SK-MEL-5 (cell line): ENCODE results near the gene SETD2. TPM values are rescaled to one million over a fixed set of nuclear protein-coding genes. Genes with fewer than 3 reads are reported as not detected.
"Not testable (repeated sequence)": the region's sequence is repeated elsewhere in the genome, so short reads cannot be mapped to it uniquely, and the experiment has no call there.

ENCODE experiments used
- DNase-seq: peaks from one replicate; pipeline ENCODE4 v3.0.0-alpha.2; 2016; ENCODE audit warnings: low read depth, low spot score
- in situ Hi-C: cut with HindIII; loops from 2 replicates; pipeline ENCODE4 v1.10.0; 2016; ENCODE audit warnings: low sequenced_read_pairs, high pct_unique_total_duplicates, low pct_unique_long_range_greater_than_20kb
- polyA plus RNA-seq, 2 experiments: library from polyadenylated mRNA; depleted of rRNA; stranded (reverse); fragments of >200 nt; gene quantifications; 2 replicates each; pipeline ENCODE4 v1.2.3, GENCODE V29; 2015
- total RNA-seq: library from RNA; depleted of rRNA; stranded (reverse); fragments of >200 nt; shearing (Covaris generic); gene quantifications from 2 replicates; pipeline ENCODE4 v1.2.3, GENCODE V29; 2014; rRNA removed

The SETD2 gene
- total RNA-seq: 17.1 and 17.5 TPM in 2 replicates
- polyA plus RNA-seq (2015; cell fraction: cytosol; rRNA removed): 14.2 and 21.5 TPM in 2 replicates
- 16.2 and 23.6 TPM in 2 replicates for polyA plus RNA-seq (2015; cell fraction: nucleus; rRNA removed)

DNA sequence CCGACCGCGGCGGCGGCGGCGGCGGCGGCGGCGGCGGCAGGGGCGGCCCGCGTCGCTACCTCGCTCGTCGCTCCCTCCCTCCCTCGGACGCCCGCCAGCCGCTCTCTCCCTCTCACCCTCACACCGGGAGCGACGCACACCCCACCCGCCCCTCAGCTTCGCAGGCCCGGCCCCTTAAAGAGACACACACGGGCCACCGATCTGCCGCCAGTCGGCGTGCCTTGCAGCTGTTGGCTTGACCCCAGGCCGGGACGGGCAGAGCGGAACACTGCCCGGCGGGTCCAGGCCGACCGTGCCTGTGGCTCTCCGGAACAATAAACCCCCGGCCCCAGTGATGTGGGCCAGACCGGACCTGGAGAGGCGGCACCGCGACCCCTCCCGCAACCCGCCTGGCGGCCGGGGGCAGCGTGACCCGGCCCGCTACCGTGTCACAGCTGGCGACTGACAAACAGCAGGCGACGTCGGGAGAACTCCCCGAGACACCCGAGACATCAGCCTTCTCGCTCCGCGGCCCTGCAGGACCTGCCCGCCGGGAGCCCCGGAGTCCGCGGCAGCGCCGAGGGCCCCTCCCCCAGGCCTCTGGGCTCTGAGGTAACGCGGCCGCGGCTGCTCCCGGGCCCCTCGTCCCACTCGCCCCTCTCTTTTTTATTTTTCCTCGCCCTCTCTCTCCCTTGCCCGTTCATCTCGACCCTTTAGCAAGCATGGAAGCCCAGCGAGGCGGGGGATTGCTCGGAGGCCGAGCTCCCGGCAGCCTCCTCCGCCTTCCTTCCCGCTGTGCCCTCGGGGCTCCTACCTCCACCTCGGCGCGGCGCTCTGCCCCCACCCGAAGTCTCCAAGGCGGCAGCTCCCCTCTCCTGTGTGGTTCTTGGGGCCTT, at the start of gene SETD2:
Gene SETD2 (minus strand): TSS at position 107 of the 875 bp plus-strand sequence. CDS start 189 bp downstream, outside the sequence.
- in situ Hi-C loops: no loop called here
- DNase-seq: peak; percentile 93

GRCh38 chr3:47210863-47211405, 47.0 kb upstream of the SETD2 start:
- DNase-seq: no peak
- in situ Hi-C loops: no loop called here

DNA sequence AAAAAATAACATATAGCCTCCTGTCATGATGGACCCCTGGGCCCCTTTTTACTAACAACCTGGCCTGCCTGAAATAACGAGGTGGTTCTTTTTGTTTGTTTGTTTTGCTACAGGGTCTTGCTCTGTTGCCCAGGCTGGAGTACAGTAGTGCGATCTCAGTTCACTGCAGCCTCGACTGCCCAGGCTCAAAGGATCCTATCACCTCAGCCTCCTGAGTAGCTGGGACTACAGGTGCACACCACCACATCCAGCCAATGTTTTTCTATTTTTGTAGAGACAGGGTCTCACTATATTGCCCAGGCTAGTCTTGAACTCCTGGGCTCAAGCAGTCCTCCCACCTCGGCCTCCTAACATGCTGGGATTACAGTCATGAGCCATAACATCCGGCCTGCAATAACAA, 42.1 kb upstream of the SETD2 start:
- in situ Hi-C loops, DNase-seq: not testable (repeated sequence)

GRCh38 chr3:47204875-47205274, 41.0 kb upstream of the SETD2 start:
- DNase-seq: no peak
- in situ Hi-C loops: no loop called here

GRCh38 chr3:47202542-47202941, 38.6 kb upstream of the SETD2 start:
- no peak for DNase-seq
- in situ Hi-C loops: no loop called here

DNA sequence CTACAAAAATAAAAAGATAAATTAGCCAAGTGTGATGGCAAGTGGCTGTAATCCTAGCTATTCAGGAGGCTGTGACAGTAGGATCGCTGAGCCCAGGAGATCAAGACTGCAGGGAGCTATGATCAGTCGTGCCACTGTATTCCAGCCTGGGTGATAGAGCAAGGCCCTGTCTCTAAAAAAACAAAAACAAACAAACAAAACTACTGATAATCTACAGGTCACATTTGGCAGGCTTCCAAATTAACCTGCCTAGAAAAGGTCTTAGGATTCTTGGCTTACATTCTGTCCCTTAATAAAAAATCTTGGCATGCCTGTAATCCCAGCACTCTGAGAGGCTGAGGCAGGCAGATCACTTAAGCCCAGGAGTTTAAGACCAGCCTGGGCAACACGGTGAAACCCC, 33.4 kb upstream of the SETD2 start:
- in situ Hi-C loops: no loop called here
- DNase-seq: no peak

DNA sequence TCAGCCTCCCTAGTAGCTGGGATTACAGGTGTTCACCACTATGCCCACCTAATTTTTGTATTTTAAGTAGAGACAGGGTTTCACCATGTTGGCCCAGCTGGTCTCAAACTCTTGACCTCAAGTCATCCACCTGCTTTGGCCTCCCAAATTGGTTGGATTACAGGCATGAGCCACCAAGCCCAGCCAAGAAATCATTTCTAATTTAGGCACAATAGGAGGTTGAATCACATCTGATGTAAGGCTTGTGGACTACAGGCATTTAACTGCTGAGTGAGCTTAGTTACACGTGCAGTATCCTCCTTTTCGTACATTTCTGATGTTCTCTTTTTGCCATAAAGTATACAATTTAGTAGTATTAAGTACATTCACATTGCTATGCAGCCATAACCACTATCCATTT, 31.1 kb upstream of the SETD2 start:
- in situ Hi-C loops: no loop called here
- no peak for DNase-seq

- DNase-seq: no peak
- in situ Hi-C loops: no loop called here
Measured at GRCh38 chr3:47193871-47194859, 30.3 kb upstream of the SETD2 start.

GRCh38 chr3:47186285-47186684, 22.4 kb upstream of the SETD2 start:
- DNase-seq: no peak
- in situ Hi-C loops: no loop called here

DNA sequence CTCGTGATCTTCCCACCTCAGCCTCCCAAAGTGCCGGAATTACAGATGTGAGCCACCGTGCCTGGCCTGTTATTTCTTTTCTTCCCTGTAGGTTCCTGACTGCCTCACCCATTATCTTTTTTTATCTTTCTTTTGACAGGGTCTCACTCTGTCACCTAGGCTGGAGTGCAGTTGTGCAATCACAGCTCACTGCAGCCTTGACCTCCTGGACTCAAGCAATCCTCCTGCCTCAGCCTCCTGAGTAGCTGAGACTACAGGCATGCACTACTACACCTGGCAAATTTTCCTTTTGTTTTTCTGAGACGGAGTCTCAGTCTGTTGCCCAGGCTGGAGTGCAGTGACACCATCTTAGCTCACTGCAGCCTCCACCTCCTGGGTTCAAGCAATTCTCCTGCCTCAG, 17.8 kb upstream of the SETD2 start:
- in situ Hi-C loops, DNase-seq: not testable (repeated sequence)

- in situ Hi-C loops, DNase-seq: not testable (repeated sequence)
Measured at GRCh38 chr3:47180011-47180410, 16.1 kb upstream of the SETD2 start.

DNA sequence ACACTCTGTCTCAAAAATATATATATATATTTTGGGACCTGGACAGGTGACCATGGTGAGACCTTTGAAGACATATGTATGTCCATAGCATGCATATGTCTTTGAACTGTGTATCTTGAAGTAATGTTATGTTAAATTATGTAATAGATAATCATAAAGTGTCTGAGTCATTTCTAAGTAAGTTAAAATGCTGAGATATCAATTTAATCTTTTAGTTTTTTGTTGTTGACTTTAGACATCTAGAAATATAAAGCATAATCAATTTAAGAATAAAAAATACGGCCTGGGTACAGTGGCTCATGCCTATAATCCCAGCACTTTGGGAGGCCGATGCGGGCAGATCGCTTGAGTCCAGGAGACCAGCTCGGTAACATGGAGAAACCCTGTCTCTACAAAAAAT, 12.7 kb upstream of the SETD2 start:
- in situ Hi-C loops: no loop called here
- no peak for DNase-seq

GRCh38 chr3:47163169-47164006, 525 bp downstream of the SETD2 start:
- no peak for DNase-seq
- in situ Hi-C loops: no loop called here

- in situ Hi-C loops: no loop called here
- DNase-seq: no peak
Measured at GRCh38 chr3:47162697-47163168, 1.2 kb downstream of the SETD2 start.

DNA sequence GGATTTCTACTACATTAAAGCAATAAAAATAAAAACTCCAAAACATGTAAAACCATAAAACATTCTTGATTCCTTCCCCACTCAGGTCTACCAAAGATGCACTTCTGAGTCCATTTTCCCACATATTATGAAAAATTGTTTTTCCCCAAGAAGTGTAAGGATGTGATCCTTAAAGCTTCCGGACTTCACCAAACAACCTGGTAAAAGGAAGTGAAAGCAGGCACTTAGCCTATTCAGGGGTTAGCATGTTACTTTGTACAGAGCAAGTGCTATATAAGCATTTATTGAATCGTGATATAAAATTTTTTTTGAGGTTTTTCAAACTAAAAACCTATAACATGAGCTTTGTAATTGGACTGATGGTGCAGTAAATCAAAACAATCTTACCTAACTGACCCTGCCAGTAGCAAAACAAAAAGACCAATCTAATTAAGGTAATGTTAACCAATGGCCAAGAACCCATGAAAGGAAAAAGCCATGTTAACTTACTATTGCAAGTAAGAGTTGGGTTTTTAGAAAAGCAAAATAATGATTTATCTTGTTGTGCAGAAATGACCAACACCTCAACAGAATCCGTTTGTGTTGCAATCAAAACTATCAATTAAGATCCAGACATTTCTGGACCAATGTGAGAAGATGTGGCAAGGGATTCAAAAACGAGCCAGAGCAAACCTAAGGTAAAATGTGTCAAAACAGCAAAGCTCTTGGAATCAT, 1.8 kb downstream of the SETD2 start:
- in situ Hi-C loops: no loop called here
- no peak for DNase-seq

DNA sequence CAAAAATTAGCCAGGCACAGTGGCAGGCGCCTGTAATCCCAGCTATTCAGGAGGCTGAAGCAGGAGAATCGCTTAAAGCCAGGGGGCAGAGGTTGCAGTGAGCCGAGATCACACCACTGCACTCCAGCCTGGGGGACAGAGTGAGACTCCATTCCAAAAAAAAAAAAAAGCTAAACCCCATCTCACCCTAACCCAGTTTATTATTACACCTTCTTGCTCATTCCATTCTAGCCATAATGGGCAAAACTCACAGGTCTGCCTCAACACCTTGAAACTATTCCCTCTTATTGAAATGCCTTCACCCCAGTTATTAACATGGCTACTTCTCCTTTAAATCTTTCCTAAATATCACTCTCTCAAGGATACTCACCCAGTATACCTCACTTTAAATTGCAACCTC, 4.1 kb downstream of the SETD2 start:
- in situ Hi-C loops: no loop called here

More for the DNA sequence above, 4.1 kb downstream of the SETD2 start:
- DNase-seq: no peak
